Endothelial cell of umbilical vein (primary cell): ENCODE measurements around the gene TESK2. TPM values are rescaled to one million over a fixed set of nuclear protein-coding genes. Genes with fewer than 3 reads are reported as not detected.

Experiments used
- BruUV-seq: library from RNA; stranded (reverse); fragments of 400-500 nt; replicated peaks from 2 replicates; lab custom pipeline; 2021; lab: Mats Ljungman, UMichigan
- CTCF ChIA-PET: fragments of 300-600, 350-600 bp; sonication (Branson Sonifier 250); formaldehyde crosslinking; loops from one replicate; lab custom pipeline; 2021; ENCODE audit warnings: antibody characterized with exemption, inconsistent platforms; lab: Charles Lee
- POLR2A ChIA-PET: fragments of 300-600, 350-600 bp; sonication (Branson Sonifier 250); formaldehyde crosslinking; loops from one replicate; lab custom pipeline; 2021; ENCODE audit warnings: antibody characterized with exemption, inconsistent platforms; lab: Charles Lee
- DNase-seq: peaks from one replicate; pipeline ENCODE4 v3.0.0-alpha.2; 2011; ENCODE audit warnings: low read depth, low spot score
- FAIRE-seq: peaks from 2 replicates; lab custom pipeline; 2011; peaks lifted over from hg19 to GRCh38; lab: Jason Lieb, UNC
- H2AFZ ChIP-seq: 2 replicates; pipeline ENCODE4 v1.6.0; 2012; ENCODE audit warnings: low read depth, low read length, control low read depth, inconsistent platforms
- H3K27ac ChIP-seq: 2 replicates; pipeline ENCODE4 v1.5.1; 2011; ENCODE audit warnings: low read depth, mild to moderate bottlenecking, control low read depth, low read length, moderate library complexity; ENCODE audit not compliant: insufficient read depth
- H3K27me3 ChIP-seq, 2 experiments: 2 replicates each; pipeline versions ENCODE4 v1.6.0 to v1.6.1; 2011; ENCODE audit warnings: low read length in 2 of 2, mixed read lengths in 1 of 2; ENCODE audit not compliant: control insufficient read depth in 2 of 2, insufficient read depth in 2 of 2
- H3K36me3 ChIP-seq, 2 experiments: 2 replicates in 1 of 2; 3 replicates in 1 of 2; pipeline ENCODE4 v1.5.1; 2011; ENCODE audit warnings: low read length in 2 of 2, mild to moderate bottlenecking in 1 of 2, moderate library complexity in 1 of 2; ENCODE audit not compliant: control insufficient read depth in 2 of 2, insufficient read depth in 2 of 2; ENCODE audit errors: extremely low read depth in 1 of 2
- H3K4me1 ChIP-seq: 3 replicates; pipeline ENCODE4 v1.5.1; 2011; ENCODE audit warnings: mild to moderate bottlenecking, low read length; ENCODE audit not compliant: control insufficient read depth, insufficient read depth; ENCODE audit errors: extremely low read depth
- H3K4me2 ChIP-seq: 2 replicates; pipeline ENCODE4 v1.6.1; 2011; ENCODE audit warnings: low read length, control low read depth, mixed read lengths; ENCODE audit not compliant: insufficient read depth
- H3K4me3 ChIP-seq, 3 experiments: fragments of 200-600 bp in 1 of 3; sonication (generic), shearing (Covaris generic) in 1 of 3; replicated peaks in 1 of 3; 2 replicates each; pipeline ENCODE4 v1.5.1; 2011 to 2016; ENCODE audit warnings: control low read depth in 3 of 3, low read length in 3 of 3, mild to moderate bottlenecking in 2 of 3, inconsistent platforms in 1 of 3, low read depth in 1 of 3, moderate library complexity in 1 of 3; ENCODE audit not compliant: insufficient read depth in 1 of 3
- H3K79me2 ChIP-seq: 2 replicates; pipeline ENCODE4 v1.6.0; 2012; ENCODE audit warnings: low read length, inconsistent platforms; ENCODE audit not compliant: control insufficient read depth, insufficient read depth
- H3K9ac ChIP-seq: replicated peaks from 2 replicates; pipeline ENCODE3; 2011; ENCODE audit warnings: low read length, control low read depth; ENCODE audit not compliant: insufficient read depth; ENCODE audit errors: extremely low read depth
- H3K9me1 ChIP-seq: replicated peaks from 3 replicates; pipeline ENCODE4 v1.6.0; 2011; ENCODE audit warnings: mild to moderate bottlenecking, low read length; ENCODE audit not compliant: control insufficient read depth, insufficient read depth; ENCODE audit errors: extremely low read depth
- H3K9me3 ChIP-seq: replicated peaks from 2 replicates; pipeline ENCODE4 v1.5.1; 2012; ENCODE audit warnings: low read length, inconsistent platforms; ENCODE audit not compliant: control insufficient read depth, insufficient read depth
- H4K20me1 ChIP-seq: replicated peaks from 2 replicates; pipeline ENCODE3; 2011; ENCODE audit warnings: mild to moderate bottlenecking, low read length; ENCODE audit not compliant: control insufficient read depth, insufficient read depth; ENCODE audit errors: extremely low read depth
- CTCF ChIP-seq, 2 donors: IDR thresholded peaks; 1 replicate in 1 of 2; 2 replicates in 1 of 2; pipeline ENCODE4 v1.5.1; 2011; ENCODE audit warnings: low read length in 2 of 2, mild to moderate bottlenecking in 2 of 2, moderate library complexity in 2 of 2, control low read depth in 1 of 2, inconsistent platforms in 1 of 2, low read depth in 1 of 2; ENCODE audit not compliant: insufficient read depth in 1 of 2; ENCODE audit errors: extremely low read depth in 1 of 2
- EZH2 ChIP-seq: IDR thresholded peaks from 2 replicates; pipeline ENCODE4 v1.6.1; 2012; ENCODE audit warnings: borderline replicate concordance, low read depth, mild to moderate bottlenecking, moderate library complexity, low read length, inconsistent platforms; ENCODE audit not compliant: severe bottlenecking
- JUN ChIP-seq: IDR thresholded peaks from 2 replicates; pipeline ENCODE4 v1.6.1; 2011; ENCODE audit warnings: borderline replicate concordance, low read depth; ENCODE audit not compliant: insufficient read length, insufficient read depth
- MAX ChIP-seq: IDR thresholded peaks from 2 replicates; pipeline ENCODE4 v1.6.1; 2011; ENCODE audit not compliant: insufficient read depth, insufficient read length
- MYC ChIP-seq: IDR thresholded peaks from one replicate; pipeline ENCODE4 v1.6.1; 2011; ENCODE audit warnings: mild to moderate bottlenecking, low read depth, low read length
- POLR2A ChIP-seq: IDR thresholded peaks from 2 replicates; pipeline ENCODE4 v1.6.1; 2012; ENCODE audit warnings: low read depth, mild to moderate bottlenecking, control low read depth, low read length
- dilution Hi-C: fragments of 300-500 bp; cut with MboI; formaldehyde crosslinking; loops from one replicate; pipeline ENCODE4 v1.15.0; 2019; ENCODE audit warnings: low sequenced_read_pairs; ENCODE audit not compliant: extremely low pct_ligation_motif_present
- intact Hi-C: fragments of 100-400 bp; cut with micrococcal nuclease; formaldehyde crosslinking; loops from one replicate; pipeline ENCODE4 v1.10.0; 2022
- polyA plus RNA-seq, 4 experiments: library from polyadenylated mRNA; depleted of rRNA in 3 of 4; stranded (reverse) in 3 of 4; unstranded in 1 of 4; fragments of >200 nt; gene quantifications; 2 replicates each; pipeline versions ENCODE4 v1.2.1 to v1.2.3, GENCODE V29; 2011 to 2012; ENCODE audit warnings: missing spikeins in 1 of 4
- total RNA-seq: library from RNA; stranded (reverse); gene quantifications from 2 replicates; pipeline ENCODE4 v1.2.3, GENCODE V29; 2021

TESK2 gene
- total and polyA plus RNA-seq, 2 donors (not counting 3 experiments of a cell fraction or from before 2014, with no cell fraction given) = 2.1 to 2.6 TPM

GRCh38 chr1:45512641-45513054, 21.7 kb upstream of the TESK2 start:
- H3K9ac ChIP-seq = no peak overlapping the region
- no peaks in the 10 kb centered on the region for H4K20me1 ChIP-seq
- no peak overlapping the region for H3K27ac ChIP-seq
- no peak overlapping the region for H2AFZ ChIP-seq
- H3K36me3 ChIP-seq = peaks cover 55% of the 10 kb centered on the region in 2 experiments
- no peaks in the 10 kb centered on the region for H3K4me1 ChIP-seq
- FAIRE-seq (peak; percentile 81), DNase-seq (peak; percentile 74)
- H3K4me3 ChIP-seq = no peak overlapping the region
- H3K9me1 ChIP-seq = no peaks in the 10 kb centered on the region
- H3K9me3 ChIP-seq = no peaks in the 10 kb centered on the region
- dilution Hi-C loops (no loop called here), intact Hi-C loops (loop anchor here (1.0 kb wide), 2 partner anchors 58 to 369 kb away; no protein-coding TSS in a partner anchor)
- no TSS peak for BruUV-seq
- H3K79me2 ChIP-seq = peaks cover 23% of the 10 kb centered on the region
- ChIA-PET POLR2A (interaction anchor here (3.8 kb wide), 1 partner anchor 8 kb away, joined by 32 read pairs; the partner anchor contains the start of gene PRDX1), CTCF (interaction anchor here (0.7 to 6.0 kb wide), 17 partner anchors 9 to 671 kb away, joined by 3 to 148 read pairs (median 4); partner anchors contain the start of genes AKR1A1, CCDC163, MMACHC and PRDX1)
- no peak overlapping the region for H3K4me2 ChIP-seq
- TF ChIP-seq POLR2A (no peak), EZH2 (no peak), MYC (peak; percentile 44), JUN (peak; percentile 7), CTCF (IDR thresholded peaks at IDR 0.05; ENCODE audit: extremely low read depth in 1 of 2, insufficient read depth in 1 of 2, low read depth in 1 of 2, low read length in 2 of 2) (peak; percentile 66 to 81), MAX (peak; percentile 29)
- H3K27me3 ChIP-seq = no peaks in the 10 kb centered on the region
